Measurements from ENCODE around the gene DSCAML1. TPM values are rescaled to one million over a fixed set of nuclear protein-coding genes. Genes with fewer than 3 reads are reported as not detected.

Gene DSCAML1
- total RNA-seq, 1 experiment from 2014 or later, result 0.15 TPM

DNA sequence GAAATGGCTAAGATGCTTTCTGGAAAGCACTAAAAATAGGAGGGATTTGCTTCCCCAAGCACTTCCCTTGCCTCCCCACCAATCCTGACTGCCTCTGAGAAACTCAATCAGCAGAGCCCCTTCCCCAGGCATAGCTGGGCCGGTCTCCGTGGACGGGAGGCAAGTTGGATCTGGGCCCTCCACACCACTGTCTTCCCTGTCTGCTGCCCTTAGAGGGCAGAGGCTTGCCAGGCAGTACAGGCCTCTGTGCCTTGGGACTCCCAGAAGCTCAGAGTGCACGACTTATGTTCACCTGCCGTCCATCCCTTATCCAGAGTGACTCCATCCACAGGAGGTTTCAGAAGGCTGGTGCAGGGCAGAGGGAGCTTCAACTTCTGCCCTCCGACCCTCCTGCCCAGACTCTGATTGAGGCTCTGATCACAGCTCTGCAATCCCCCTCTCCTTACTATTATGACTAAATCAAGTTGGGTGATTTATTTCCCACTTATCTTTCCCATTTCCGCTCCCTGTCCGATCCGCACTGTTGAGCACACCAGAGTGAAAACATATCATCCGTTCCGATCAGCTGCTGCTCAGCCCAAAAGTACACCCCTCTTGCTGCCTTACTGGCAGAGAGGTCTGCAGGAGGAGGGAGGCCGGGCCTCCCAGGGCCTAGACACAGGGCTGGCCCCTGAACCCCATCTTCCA lies 71.8 kb downstream of the DSCAML1 start:
- Histone ChIP-seq H2AK5ac (ENCODE audit: insufficient read length, low read length) (no peak overlapping the region), H3K27ac (ENCODE audit: insufficient read length, low read depth, low read length) (no peak overlapping the region), H3K4me2 (ENCODE audit: insufficient read depth, insufficient read length, low read length) (no peak overlapping the region), H3K4ac (ENCODE audit: low read depth, low read length) (no peak overlapping the region), H3K79me1 (ENCODE audit: insufficient read depth, low read depth, low read length, poor library complexity, severe bottlenecking) (no peaks in the 10 kb centered on the region), H3K56ac (ENCODE audit: insufficient read length, low read depth, low read length) (no peak overlapping the region), H3K18ac (ENCODE audit: insufficient read length, low read depth, low read length) (no peak overlapping the region), H2BK15ac (ENCODE audit: low read depth, low read length) (no peak overlapping the region), H3K14ac (ENCODE audit: insufficient read depth, low read length) (no peak overlapping the region; the same call in 1 of the 2 replicates), H2BK120ac (ENCODE audit: low read depth, low read length, poor library complexity, severe bottlenecking) (no peak overlapping the region), H2BK5ac (ENCODE audit: insufficient read length, low read length) (no peak overlapping the region), H3K23me2 (ENCODE audit: insufficient read length, low read depth, low read length, poor library complexity, severe bottlenecking) (peaks cover under 1% of the 10 kb centered on the region), H3T11ph (ENCODE audit: low read length) (no peak overlapping the region), H3K9ac (ENCODE audit: extremely low read depth, insufficient read length, low read length) (no peak overlapping the region), H4K8ac (replicated peaks; ENCODE audit: insufficient read length, low read depth, low read length) (no peak overlapping the region), H2BK12ac (ENCODE audit: insufficient read length, low read depth, low read length) (no peak overlapping the region), H4K5ac (ENCODE audit: insufficient read length, low read depth, low read length) (no peak overlapping the region), H4K20me1 (ENCODE audit: control insufficient read depth, insufficient read depth, insufficient read length) (no peaks in the 10 kb centered on the region), H4K91ac (ENCODE audit: insufficient read length, low read depth, low read length) (no peak overlapping the region), H3K79me2 (ENCODE audit: insufficient read depth, low read length) (no peaks in the 10 kb centered on the region), H3K23ac (ENCODE audit: insufficient read length, low read depth, low read length) (no peak overlapping the region), H3K4me1 (ENCODE audit: insufficient read depth, low read length) (peaks cover 8% of the 10 kb centered on the region), H2BK20ac (ENCODE audit: low read depth, low read length, poor library complexity, severe bottlenecking) (no peak overlapping the region), H3K27me3 (ENCODE audit: insufficient read depth, low read length) (peaks cover 4% of the 10 kb centered on the region), H2AFZ (ENCODE audit: low read length) (no peak overlapping the region), H3K9me3 (ENCODE audit: control insufficient read depth, low read depth, low read length) (no peaks in the 10 kb centered on the region)
- H3K27ac Mint-ChIP-seq, result no peak overlapping the region
- no peaks in the 10 kb centered on the region for H3K36me3 Mint-ChIP-seq (ENCODE audit: insufficient read depth in 1 of 3, low read depth in 3 of 3)
- H3K4me3 Mint-ChIP-seq, result no peak overlapping the region
- H3K27me3 Mint-ChIP-seq (ENCODE audit: low read depth), result peaks cover 65% of the 10 kb centered on the region
- DNase-seq, result no peak
- H3K4me1 Mint-ChIP-seq, result peaks cover 33 to 42% of the 10 kb centered on the region in 2 experiments
- TF ChIP-seq, protein P1, sequence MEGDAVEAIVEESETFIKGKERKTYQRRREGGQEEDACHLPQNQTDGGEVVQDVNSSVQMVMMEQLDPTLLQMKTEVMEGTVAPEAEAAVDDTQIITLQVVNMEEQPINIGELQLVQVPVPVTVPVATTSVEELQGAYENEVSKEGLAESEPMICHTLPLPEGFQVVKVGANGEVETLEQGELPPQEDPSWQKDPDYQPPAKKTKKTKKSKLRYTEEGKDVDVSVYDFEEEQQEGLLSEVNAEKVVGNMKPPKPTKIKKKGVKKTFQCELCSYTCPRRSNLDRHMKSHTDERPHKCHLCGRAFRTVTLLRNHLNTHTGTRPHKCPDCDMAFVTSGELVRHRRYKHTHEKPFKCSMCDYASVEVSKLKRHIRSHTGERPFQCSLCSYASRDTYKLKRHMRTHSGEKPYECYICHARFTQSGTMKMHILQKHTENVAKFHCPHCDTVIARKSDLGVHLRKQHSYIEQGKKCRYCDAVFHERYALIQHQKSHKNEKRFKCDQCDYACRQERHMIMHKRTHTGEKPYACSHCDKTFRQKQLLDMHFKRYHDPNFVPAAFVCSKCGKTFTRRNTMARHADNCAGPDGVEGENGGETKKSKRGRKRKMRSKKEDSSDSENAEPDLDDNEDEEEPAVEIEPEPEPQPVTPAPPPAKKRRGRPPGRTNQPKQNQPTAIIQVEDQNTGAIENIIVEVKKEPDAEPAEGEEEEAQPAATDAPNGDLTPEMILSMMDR (conservative IDR thresholded peaks at IDR 0.05), result no peak
- WGBS (ENCODE audit: extremely low coverage, insufficient read length, low lambda C conversion rate), result no CpG with 5 or more reads among the region's 12 CpGs
- H3K9me3 Mint-ChIP-seq, result peaks cover 0 to 6% of the 10 kb centered on the region in 2 experiments; a peak in 2 of 5 replicates

Data from H9 (cell line).